NCI-H446 (cell line): ENCODE measurements around the gene DHX40.
A peak's percentile ranks its signal among the peaks of the same experiment; 100 is the strongest.
"Not testable (repeated sequence)": the region's sequence is repeated elsewhere in the genome, so short reads cannot be mapped to it uniquely, and the experiment has no call there.

Experiments used
- DNase-seq, 2 experiments: peaks; one replicate each; lab custom pipeline; 2025; lab: John Stamatoyannopoulos, UW

DHX40 gene

GRCh38 chr17:59565171-59565958, at the start of gene DHX40:
DHX40 (plus strand) TSS chr17:59565610; CDS start chr17:59565672, 62 bp downstream.
- peak; percentile 87 to 92 for DNase-seq

- DNase-seq, result no peak
Observed at GRCh38 chr17:59516451-59516850, 49.0 kb upstream of the DHX40 start.

- no peak for DNase-seq
Observed at GRCh38 chr17:59519132-59519531, 46.3 kb upstream of the DHX40 start.

- DNase-seq, result no peak
Observed at GRCh38 chr17:59520251-59520650, 45.2 kb upstream of the DHX40 start.

- DNase-seq, result peak; percentile 46 to 56
Observed at GRCh38 chr17:59521465-59522126, 43.8 kb upstream of the DHX40 start.

GRCh38 chr17:59524930-59525329, 40.5 kb upstream of the DHX40 start:
- DNase-seq, result not testable (repeated sequence)

- DNase-seq, result no peak
Observed at GRCh38 chr17:59525668-59526067, 39.7 kb upstream of the DHX40 start.

- no peak for DNase-seq
Observed at GRCh38 chr17:59526451-59526850, 39.0 kb upstream of the DHX40 start.

- no peak for DNase-seq
Observed at GRCh38 chr17:59527325-59527917, 38.0 kb upstream of the DHX40 start.

GRCh38 chr17:59527931-59528330, 37.5 kb upstream of the DHX40 start:
- DNase-seq, result no peak

GRCh38 chr17:59530531-59530930, 34.9 kb upstream of the DHX40 start:
- DNase-seq, result no peak

GRCh38 chr17:59533694-59534093, 31.7 kb upstream of the DHX40 start:
- DNase-seq, result no peak

- DNase-seq, result no peak
Observed at GRCh38 chr17:59534583-59534982, 30.8 kb upstream of the DHX40 start.

- no peak for DNase-seq
Observed at GRCh38 chr17:59538195-59538909, 27.1 kb upstream of the DHX40 start.

GRCh38 chr17:59542960-59543635, 22.3 kb upstream of the DHX40 start:
- no peak for DNase-seq

GRCh38 chr17:59545942-59546341, 19.5 kb upstream of the DHX40 start:
- no peak for DNase-seq

- no peak for DNase-seq
Observed at GRCh38 chr17:59547131-59547915, 18.1 kb upstream of the DHX40 start.

GRCh38 chr17:59548985-59549384, 16.4 kb upstream of the DHX40 start:
- DNase-seq, result not testable (repeated sequence)

GRCh38 chr17:59550703-59551102, 14.7 kb upstream of the DHX40 start:
- no peak for DNase-seq

GRCh38 chr17:59558039-59558438, 7.4 kb upstream of the DHX40 start:
- DNase-seq, result no peak

GRCh38 chr17:59558953-59559352, 6.5 kb upstream of the DHX40 start:
- DNase-seq, result no peak
